H4 (cell line): ENCODE data around the gene ILK. TPM values are rescaled to one million over a fixed set of nuclear protein-coding genes. Genes with fewer than 3 reads are reported as not detected.
A peak's percentile ranks its signal among the peaks of the same experiment; 100 is the strongest.

Experiments used
- DNase-seq: peaks from one replicate; pipeline ENCODE4 v3.0.0-alpha.2; 2015; ENCODE audit warnings: low spot score
- total RNA-seq: library from RNA; depleted of rRNA; stranded (reverse); fragments of >200 nt; shearing (Covaris generic); gene quantifications from 2 replicates; pipeline ENCODE4 v1.2.3, GENCODE V29; 2014; rRNA removed

Gene ILK
- total RNA-seq = 139 and 144 TPM in 2 replicates

DNA sequence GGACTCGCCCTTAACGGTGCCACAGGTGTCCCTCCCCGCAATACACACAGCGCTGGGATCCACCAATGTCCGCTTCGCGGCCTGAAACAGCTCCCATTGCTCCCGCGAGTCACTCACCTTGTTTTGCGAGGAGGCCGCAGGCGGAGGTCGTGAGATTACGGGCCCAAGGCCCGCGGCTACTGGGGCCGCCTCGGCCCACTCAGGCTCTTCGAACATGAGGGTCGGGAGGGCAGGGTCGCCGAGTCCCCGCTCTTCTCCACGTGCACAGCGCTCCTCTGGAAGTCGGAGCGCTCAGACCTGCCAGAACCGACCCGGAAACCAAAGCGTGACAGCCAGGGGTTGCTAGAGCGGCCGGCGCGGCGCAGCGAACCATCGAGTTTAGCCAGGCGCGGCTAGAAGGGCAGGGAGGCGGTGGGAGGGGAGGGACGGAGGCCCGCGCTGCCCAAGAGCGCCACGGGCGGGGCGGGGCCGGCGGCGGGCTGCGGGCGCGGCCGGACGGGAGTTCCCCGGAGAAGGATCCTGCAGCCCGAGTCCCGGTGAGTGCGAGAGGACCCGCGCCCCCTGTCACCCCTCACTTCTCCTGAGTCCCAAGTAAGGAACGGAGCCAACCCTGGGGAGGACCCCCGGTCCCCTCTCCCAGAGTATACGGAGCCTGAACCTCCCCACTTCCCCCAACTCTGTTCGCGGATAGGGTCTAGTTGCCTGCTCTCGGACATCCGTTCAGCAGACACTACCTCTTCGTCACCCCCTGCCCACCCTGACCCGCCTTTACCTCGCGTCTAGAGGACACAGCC is at the start of gene ILK, which contains the start of gene RRP8:
Gene ILK (plus strand): TSS at position 488 of the 794 bp plus-strand sequence. CDS start 498 bp downstream, outside the sequence.
Gene RRP8 (minus strand): TSS at position 330 of the 794 bp plus-strand sequence. CDS start 114 bp downstream, at position 216.
- peak; percentile 88 for DNase-seq

DNA sequence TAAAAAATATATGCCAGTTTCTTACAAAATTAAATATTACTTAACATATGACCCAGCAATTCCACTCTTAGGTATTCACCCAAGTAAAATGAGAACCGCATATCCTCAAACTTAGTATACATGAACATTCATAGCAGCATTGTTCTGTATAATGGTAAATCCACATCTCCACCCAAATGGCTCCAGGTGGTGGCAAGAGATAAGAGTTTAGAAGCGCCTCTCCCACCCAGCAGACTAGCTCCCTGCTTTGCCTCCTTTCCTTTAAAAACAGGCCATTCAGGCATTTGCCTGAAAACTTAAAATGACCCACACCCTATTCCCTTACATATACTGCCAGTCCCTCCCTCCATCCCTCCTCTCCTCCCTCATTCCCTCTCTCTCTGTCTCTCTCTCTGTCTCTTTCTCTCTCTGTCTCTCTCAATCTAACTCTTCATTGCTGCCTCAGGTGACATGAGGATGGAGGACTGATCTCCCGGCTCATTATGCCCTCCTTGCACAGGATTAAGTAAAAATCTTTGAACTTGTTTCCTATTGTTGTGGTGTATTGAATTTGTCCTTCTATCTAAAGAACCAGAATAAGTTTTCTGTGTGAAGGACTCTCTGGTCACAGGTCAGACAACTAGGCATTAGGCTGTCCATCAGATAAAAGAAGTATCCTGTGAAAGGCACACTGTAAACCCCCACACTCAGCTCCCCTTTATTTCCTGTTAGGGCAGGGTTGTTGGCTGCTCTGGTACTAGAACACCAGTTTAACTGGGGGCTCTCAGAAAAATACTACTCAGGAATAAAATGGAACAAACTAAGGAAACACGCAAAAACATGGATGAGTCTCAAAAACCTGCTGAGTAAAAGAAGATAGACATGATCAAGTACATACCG is 48.5 kb upstream of the ILK start:
- DNase-seq = no peak

DNA sequence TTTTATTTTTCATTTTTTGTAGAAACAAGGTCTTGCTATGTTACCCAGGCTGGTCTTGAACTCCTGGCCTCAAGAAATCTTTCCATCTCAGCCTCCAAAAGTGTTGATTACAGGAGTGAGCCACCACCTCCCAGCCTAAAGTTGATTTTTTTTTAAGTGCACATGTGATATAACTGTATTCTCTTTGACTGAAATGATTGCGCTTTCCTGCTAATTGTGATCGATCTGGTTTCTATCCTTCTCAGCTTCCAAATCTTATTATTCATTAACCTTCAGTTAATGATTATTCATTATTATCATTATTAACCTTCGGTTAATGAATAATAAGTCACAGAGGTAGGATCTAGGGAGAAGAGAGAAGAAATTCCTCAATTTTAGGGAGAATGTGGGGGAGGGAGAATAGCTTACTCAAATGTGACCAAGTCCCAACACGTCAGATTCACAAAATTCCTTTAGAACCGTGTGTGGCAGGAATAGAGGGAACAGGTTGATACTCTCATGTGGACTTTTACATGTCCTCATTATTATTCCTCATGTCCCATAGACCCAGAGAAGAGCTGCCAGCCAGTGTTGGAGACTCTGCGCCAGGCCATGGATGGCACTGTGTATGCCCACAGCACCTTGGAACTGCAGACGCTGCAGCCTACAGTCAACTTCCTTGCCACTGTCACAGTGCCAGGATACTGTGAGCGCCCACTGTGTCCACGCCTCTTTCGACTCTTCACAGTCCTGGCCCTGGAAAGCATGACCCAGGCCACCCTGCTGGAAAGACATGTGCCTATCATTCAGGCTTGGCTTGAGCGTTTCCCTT is 47.2 kb upstream of the ILK start:
- no peak for DNase-seq

DNA sequence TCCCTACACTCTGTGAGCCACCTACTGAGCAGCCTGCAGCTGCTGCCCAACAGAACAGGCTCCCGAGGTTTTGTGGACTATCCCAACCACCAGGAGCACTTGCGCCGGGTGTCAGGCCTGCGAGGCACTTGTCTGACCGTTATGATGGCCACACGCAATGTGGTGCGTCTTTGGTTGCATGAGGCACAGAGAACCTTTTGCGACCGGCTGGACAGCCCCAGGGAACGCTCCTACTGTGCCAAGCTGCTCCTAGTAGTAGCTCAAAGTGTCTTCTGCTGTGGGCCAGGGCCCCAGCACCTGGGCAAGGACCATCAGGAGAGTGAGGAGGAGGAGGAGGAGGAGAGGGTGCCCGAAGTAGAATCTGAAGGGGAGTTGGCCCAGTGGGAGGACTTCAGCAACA is 46.5 kb upstream of the ILK start:
- no peak for DNase-seq

DNA sequence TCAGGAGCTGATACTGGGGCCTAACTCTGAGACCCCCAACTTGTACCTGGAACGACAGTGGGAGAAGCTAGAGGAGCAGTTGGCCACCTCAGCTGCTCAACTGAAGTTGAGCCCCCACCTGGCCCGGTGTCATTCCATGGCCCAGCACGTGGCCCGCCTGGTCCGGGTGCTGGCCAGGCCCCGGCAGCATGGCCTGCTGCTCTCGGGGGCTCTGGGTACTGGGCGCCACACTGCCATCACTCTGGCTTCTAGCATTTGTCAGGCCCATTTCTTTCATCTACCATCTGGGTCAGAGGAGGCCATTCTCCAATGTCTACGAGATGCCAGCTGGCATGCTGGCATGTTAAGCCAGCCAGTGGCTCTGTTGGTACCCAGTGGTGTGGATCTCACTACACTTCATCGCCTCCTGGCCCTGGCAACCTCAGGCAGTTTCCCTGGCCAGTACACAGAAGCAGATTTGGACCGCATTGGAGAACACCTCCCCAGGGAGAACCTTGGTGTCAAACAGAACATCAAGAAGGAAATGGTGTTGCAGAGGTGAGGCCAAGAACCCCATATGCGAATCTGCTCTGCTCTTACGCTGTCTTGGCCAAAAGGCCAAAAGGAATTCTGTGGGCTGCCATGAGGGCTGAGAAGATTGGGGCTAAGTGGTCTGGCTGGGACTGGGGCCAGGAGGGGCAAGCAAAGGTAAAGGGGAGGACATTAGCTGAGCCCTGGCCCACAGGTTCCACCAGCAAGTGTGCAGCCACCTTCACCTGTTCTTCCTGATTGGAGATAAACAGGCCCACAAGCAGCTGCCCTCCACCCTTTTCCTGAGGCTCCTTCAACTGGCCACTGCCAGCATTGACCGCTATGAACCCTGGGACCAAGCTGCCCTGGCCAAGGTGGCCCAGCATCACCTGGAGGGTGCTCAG is 45.6 kb upstream of the ILK start:
- DNase-seq = no peak

DNA sequence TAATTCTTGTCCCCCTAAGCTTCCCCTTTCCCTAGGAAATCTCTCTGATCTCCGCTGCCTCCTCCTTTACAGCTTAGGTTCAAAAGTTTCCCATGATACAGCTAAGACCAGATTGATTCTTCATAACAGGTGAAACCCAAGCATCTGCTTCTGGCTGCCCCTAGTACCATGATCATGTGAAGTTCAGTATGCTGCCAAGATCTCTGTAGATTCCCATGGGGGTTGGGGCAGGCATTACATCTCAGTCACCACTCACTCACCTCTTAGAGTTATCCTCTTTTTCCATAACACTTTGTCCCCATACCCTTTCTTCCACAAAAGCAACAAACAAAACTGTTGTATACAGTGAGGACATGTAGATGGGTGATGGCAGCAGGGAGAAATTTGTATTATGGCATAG is 44.2 kb upstream of the ILK start:
- no peak for DNase-seq

DNA sequence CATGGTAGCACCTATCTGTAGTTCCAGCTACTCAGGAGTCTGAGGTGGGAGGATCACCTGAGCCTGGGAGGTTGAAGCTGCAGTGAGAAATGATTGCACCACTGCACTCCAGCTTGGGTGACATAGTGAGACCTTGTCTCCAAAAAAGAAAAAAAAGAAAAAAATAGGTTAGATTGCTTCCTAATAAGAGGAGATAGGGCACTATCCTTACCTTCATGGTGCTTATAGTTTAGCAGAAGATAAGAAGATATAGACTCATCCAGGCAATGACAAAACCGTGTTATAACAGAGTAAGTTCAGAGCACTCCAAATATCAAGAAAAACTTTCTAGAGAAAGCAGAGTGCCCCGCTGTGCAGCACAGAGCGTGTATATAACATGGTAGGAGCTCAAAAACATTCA is 42.3 kb upstream of the ILK start:
- DNase-seq = no peak

DNA sequence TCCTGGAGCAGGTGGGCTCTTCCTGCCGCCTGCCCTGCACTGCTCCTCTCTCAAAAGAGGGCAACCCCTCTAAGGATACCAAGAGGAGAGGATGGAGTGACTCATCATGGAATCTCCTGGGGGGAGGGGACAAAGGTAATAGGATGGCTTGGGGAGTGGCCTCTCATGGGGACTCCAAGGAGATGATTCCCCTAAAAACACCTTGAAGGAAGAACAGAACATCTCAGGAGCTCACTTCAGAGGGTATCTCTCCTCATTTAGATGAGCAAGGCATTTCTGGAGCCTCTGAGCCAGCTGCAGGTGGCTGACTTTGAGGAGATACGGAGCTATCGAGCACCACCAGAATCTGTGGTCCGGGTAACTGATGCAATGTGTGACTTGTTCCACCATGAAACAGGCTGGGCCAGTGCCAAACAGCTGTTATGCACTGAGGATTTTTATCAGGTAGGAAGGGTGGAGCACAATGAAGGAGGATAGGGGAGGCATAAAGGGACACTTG is 40.4 kb upstream of the ILK start:
- no peak for DNase-seq

DNA sequence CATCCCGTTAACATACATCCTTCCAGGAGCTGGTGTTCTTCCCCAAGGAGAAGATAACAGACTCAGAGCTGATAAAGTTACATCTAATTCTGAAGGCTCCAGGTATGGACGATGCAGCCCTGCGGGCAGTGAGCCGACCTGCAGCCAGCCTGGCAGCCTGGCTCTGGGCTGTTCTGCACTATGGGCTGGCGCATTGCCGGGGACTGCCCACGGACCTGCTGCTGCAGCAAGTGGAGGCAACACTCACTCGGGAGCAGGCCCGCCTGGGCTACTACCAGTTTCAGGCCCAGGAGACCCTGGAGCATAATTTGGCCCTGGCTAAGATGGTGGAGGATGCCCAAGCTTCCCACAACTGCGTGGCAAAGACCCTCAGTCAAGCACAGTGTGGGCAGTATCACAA is 39.9 kb upstream of the ILK start:
- no peak for DNase-seq

DNA sequence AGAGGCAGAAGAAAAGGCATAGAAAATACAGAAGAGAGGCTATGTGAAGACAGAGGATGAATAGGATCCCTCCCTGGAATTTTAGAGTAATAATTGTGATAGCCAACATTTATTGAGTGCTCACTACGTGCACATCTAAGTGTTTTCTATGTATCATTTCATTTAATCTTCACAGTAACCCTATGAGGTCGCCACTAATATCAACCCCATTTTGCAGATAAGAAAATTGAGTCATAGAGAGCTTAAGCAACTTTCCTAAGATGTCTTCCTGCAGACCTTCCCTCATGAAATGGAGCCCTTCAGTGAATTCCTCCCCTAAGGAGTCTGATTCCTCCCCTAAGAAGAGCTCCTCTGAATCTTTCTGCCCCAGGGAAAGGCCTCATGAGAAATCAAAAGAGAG is 38.2 kb upstream of the ILK start:
- no peak for DNase-seq

DNA sequence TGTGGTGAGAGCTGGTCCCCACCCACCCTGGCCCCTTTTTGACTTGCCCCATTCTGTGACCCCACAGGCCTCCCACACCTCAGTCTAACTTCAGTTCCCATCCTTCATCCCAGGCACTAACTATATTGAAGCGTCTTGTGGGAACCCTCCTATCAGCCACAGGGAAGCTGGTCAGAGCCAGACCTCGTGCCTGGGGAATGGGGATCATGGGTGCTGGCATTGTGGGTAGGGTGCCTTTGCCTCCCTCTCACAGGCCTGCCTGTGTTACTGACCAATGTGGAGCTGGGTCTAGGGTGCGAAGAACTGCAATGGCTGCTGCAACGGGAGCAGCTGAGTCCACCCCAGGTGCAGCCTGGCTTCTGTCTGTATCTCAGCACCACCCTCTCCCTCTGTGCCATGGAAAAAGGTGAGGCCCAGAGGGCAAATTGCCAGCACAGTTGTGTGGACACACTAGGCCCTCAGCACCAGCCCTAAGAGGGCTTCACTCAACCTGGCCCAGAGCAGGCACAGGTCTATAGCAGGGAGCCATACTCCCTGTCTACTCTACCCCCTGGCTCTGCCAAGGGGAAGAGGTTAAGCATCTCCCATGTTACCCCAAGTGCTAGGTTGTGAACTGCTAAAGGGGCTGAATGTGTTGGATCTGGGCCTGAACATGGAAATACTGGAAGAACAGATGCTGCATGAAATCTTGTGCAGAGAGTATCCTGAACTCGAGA is 37.4 kb upstream of the ILK start:
- no peak for DNase-seq

DNA sequence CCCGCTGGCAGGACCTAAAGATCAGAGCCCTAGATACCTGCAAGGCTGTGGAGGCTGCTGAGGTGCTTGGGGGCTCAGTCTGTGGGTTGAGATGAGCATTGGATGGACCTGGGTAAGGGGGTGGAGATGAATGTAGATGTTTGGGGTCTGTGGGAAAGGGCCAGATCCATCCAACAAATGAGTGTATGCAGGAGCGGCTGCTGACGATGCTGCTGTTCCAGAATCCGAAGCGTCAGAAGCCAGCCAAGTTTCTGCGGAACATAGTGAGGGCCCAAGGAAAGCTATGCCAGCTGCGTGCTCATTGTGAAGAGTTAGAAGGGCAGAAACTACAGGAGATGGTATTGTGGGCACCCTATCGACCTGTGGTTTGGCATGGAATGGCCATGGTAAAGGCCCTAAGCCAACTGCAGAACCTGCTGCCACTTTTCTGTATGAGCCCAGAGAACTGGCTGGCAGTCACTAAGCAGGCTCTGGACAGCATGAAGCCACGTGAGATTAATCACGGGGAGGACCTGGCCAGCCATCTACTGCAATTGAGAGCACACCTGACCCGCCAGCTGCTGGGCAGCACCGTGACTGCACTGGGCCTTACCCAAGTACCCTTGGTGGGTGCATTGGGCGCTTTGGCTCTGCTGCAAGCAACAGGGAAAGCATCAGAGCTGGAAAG is 36.7 kb upstream of the ILK start:
- DNase-seq = no peak

DNA sequence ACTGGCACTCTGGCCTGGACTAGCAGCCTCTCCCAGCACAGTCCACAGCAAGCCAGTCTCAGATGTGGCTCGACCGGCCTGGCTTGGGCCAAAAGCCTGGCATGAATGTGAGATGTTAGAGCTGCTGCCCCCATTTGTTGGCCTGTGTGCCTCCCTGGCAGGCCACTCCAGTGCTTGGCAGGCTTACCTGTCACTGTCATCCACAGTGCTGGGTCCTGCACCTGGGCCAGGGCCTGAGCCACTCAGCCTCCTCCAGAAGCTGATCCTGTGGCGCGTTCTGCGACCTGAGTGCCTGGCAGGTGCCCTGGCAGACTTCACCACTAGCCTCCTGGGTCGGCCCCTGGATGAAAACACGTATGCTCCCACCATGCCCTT is 36.2 kb upstream of the ILK start:
- DNase-seq = no peak

DNA sequence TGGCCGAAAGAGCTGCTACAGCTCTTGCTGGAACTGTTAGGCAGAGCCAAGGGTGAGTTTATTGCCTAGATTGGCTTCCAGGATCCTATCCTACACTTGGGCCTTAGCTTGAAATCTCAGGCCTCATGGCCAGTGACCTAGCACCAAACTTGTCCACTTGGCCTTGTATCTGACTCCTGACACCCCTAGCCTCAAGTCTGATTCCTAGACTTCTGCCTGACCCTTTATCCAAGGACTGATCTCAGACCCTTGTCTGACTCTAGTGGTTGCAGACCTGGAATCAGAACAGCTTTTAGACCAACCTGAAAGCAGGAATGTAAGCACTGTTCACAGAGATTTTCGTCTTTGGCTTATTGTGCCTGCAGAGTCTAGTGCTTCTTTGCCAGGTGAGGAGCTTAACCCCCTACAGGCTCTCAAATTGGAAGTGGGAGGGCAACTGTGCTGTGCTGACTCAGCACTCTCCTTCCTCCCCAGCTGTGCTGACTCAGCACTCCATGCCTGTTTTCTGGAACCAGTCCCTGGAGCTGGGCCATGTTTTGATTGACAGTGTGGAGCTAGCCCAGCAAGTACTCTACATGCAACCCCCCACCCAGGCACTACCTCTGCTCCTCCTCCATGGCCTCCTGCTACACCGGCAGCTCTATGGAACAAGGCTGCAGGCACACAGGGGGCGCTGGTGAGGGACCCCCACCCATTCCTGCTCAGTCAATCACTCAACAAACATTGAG is 35.2 kb upstream of the ILK start:
- DNase-seq = peak; percentile 66

DNA sequence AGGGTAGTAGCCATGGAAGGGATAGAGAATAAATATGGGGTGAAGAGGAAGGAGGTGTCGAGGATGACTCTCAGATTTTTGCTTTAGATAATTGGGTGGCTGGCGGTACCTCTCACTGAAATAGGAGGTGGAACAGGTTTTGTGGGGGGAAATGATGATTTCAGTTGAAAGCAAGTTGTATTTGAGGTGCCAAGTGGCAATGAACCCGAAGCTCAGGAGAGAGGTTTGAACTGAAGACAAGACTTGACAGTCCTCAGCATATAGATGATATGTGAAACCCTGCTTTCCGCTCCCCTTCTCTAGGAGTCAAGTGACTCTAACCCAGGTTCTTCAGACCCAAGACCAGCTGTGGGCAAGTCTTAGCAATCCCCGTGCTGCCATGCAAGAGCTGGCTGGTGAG is 33.9 kb upstream of the ILK start:
- no peak for DNase-seq

DNA sequence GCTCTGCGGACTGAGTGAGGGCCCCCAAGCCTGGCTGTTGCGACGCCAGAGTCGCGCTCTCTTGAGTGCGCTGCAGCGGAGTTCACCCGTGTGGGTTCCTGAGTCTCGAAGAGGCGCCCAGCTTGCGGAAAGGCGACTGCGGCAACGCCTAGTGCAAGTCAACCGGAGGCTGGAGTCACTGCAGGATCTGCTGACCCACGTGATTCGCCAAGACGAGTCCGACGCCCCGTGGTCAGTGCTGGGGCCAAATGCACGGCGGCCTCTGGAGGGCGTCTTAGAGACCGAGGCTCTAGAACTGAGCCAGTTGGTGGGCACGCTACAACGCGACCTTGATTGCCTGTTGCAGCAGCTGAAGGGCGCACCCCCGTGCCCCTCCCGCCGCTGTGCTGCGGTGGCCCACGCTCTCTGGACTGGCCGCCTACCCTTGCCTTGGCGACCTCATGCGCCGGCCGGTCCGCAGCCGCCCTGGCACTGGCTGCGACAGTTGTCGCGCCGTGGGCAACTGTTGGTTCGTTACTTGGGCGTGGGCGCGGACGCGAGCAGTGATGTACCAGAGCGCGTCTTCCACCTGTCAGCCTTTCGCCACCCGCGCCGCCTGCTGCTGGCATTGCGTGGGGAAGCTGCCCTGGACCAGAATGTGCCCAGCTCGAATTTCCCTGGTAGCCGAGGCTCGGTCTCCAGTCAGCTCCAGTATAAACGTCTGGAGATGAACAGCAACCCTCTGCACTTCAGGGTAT is 32.7 kb upstream of the ILK start:
- DNase-seq = no peak

DNA sequence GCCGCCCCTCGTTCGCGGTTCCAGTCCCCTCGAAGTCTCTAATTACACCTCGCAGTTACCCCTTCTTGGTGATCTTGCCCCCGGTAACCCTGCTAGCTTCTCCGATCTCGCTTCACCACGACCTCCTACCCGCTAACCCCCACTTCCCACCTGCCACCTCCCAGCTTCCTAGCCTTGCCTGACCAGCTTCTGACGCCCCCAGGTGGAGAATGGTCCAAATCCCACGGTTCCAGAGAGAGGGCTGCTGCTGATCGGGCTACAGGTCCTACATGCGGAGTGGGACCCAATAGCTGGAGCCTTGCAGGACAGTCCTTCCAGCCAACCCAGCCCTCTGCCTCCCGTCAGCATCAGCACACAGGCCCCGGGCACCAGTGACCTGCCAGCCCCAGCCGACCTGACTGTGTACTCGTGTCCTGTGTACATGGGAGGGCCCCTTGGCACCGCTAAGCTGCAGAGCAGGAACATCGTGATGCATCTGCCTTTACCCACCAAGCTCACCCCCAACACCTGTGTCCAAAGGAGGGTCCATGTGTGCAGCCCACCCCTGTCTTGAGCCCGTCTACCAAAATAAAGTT is 32.1 kb upstream of the ILK start:
- no peak for DNase-seq

DNA sequence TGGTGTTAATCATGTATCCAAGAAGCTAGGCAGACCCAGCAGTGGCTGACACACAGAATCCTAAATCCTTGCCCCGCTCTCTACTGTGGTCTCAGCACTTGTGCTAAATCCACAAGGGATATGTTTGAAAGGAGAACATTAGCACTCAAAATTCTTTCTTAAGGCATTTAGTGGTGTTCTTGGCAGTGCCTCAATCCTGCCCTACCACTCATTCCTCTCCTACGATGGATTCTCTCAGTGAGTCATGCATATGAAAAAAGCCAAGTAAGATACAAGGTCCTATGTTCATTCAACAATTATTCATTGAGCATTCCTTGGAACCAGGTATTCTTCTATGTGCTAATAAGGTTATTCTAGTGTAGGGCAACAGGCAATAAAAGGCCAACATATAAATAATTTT is 31.4 kb upstream of the ILK start:
- no peak for DNase-seq
